Right lobe of liver (tissue), 6 donors: ENCODE data around the gene DDX25. TPM values are rescaled to one million over a fixed set of nuclear protein-coding genes. Genes with fewer than 3 reads are reported as not detected.

Experiments used
- ATAC-seq, 4 donors: fragments of 200-7000 bp; cut with Tn5 transposase; one replicate each; pipeline ENCODE4 v1.9.1; 2020; ENCODE audit warnings: mild to moderate bottlenecking in 4 of 4, moderate library complexity in 4 of 4
- DNase-seq, 3 donors: peaks; one replicate each; pipeline ENCODE4 v3.0.0-alpha.2; 2020
- H3K27ac ChIP-seq, 3 donors: fragments of 200-600 bp; one replicate each; pipeline ENCODE4 v1.8.0; 2022
- H3K27me3 ChIP-seq, 2 donors: fragments of 200-600 bp; one replicate each; pipeline ENCODE4 v1.8.0; 2022
- H3K36me3 ChIP-seq, 4 donors: fragments of 200-600 bp; sonication (generic) in 1 of 4; one replicate each; pipeline versions ENCODE4 v1.5.1 to v1.8.0; 2017 to 2022; ENCODE audit warnings: control low read depth in 1 of 4
- H3K4me1 ChIP-seq, 4 donors: fragments of 200-600 bp; sonication (generic) in 1 of 4; one replicate each; pipeline versions ENCODE4 v1.5.1 to v1.8.0; 2017 to 2022; ENCODE audit warnings: control low read depth in 1 of 4
- H3K4me3 ChIP-seq, 3 donors: fragments of 200-600 bp; one replicate each; pipeline ENCODE4 v1.8.0; 2022
- H3K9me3 ChIP-seq, 4 donors: fragments of 200-600 bp; sonication (generic) in 1 of 4; one replicate each; pipeline versions ENCODE4 v1.5.1 to v1.8.0; 2017 to 2022; ENCODE audit warnings: control low read depth in 1 of 4
- POLR2A ChIP-seq: fragments of 450-650 bp; IDR thresholded peaks from one replicate; pipeline ENCODE4 v1.6.1; 2017; ENCODE audit warnings: antibody characterized with exemption, mild to moderate bottlenecking
- WGBS: methylation state at CpG from one replicate; pipeline ENCODE4 v1.1.6; 2018; ENCODE audit warnings: low coverage, low lambda C conversion rate; ENCODE audit not compliant: insufficient coverage; ENCODE audit errors: missing lambda C conversion rate; 5-methylcytosine and 5-hydroxymethylcytosine counted together
- intact Hi-C, 2 donors: fragments of 100-400 bp; cut with DNase I; formaldehyde crosslinking; loops; one replicate each; pipeline versions ENCODE4 v1.11.2 to v1.14.1; 2022
- total RNA-seq, 6 experiments: library from RNA; depleted of rRNA in 2 of 6; stranded (reverse); fragments of >200 nt in 2 of 6; fragmentation: NEBNext Ultra II Directional in 3 of 6; extraction: Animal tissue kit (Norgen Biotek cat#: 25700) in 3 of 6; gene quantifications; one replicate each; pipeline versions ENCODE4 v1.1.0 to v1.2.4, GENCODE V29; 2016 to 2023
- TF ChIP-seq, protein P1 (sequence below), 4 donors: fragments of 200-600 bp in 3 of 4; fragments of 450-650 bp in 1 of 4; IDR thresholded peaks; one replicate each; pipeline versions ENCODE4 v1.5.1 to v1.8.0; 2016 to 2022; ENCODE audit warnings: antibody characterized with exemption in 4 of 4, mild to moderate bottlenecking in 2 of 4
- donor health status: DM: no; HTN: yes; CAD: no.
- donor health status: DM: no; HTN: no; CAD: no.
- donor health status: DM: no; HTN: no; CAD: no.
- donor health status: DM: no; HTN: yes; CAD: no.
- donor health status: DM: no; HTN: yes; CAD: no.

DDX25 gene
- total RNA-seq, 6 experiments from 2014 or later = 0.17 to 0.28 (median 0.21) TPM; not detected in 2

DNA sequence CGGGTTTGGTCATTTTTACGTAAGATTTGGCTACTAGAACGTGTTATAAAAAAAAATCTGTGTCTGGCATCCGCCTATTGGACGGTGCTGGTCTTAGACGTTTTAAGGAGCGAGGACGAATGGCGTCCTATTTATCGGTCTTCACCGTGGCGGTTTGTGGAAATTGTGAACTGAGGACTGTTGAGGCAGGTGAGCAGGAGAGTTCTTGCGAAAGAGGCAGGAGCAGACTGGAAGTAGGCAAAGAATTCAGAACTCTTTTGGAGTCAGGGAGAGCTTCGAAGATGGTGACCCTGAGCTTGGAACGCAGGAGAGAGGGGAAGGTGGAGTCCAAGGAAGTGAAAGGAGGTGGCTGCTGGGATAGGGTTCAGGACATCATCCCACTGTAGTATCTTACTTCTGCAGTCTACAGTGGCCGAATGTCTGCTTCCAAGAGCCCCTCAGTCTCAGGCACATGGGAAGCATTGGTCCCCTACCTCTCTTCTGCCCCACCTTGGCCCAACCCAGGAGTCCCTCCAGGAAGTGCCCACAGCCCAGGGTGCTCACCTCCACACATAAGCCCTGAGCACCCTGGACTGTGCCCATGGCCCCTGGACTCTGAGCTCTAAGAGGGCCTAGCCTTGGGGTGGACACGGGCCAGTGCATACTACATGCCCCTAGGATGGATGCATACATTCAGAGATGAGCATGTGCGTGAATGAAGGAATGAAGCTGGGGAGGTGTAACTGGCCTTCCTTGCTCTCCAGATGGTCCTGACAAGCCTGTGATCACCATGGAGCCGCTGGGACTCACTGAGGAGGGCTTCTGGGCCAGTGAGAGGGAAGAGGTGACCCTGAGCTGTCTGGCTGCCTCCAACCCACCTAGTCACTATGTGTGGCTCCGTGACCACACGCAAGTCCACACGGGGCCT lies 45.2 kb downstream of the DDX25 start:
- TF ChIP-seq, protein P1, sequence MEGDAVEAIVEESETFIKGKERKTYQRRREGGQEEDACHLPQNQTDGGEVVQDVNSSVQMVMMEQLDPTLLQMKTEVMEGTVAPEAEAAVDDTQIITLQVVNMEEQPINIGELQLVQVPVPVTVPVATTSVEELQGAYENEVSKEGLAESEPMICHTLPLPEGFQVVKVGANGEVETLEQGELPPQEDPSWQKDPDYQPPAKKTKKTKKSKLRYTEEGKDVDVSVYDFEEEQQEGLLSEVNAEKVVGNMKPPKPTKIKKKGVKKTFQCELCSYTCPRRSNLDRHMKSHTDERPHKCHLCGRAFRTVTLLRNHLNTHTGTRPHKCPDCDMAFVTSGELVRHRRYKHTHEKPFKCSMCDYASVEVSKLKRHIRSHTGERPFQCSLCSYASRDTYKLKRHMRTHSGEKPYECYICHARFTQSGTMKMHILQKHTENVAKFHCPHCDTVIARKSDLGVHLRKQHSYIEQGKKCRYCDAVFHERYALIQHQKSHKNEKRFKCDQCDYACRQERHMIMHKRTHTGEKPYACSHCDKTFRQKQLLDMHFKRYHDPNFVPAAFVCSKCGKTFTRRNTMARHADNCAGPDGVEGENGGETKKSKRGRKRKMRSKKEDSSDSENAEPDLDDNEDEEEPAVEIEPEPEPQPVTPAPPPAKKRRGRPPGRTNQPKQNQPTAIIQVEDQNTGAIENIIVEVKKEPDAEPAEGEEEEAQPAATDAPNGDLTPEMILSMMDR (IDR thresholded peaks at IDR 0.05) = no peak
- no peak for TF ChIP-seq POLR2A
- Histone ChIP-seq H3K9me3 (no peaks in the 10 kb centered on the region), H3K4me1 (no peaks in the 10 kb centered on the region), H3K27me3 (no peaks in the 10 kb centered on the region), H3K36me3 (no peaks in the 10 kb centered on the region), H3K4me3 (no peak overlapping the region), H3K27ac (no peak overlapping the region)
- ATAC-seq (no peak), DNase-seq (no peak)
- intact Hi-C loops = loop anchor here in 1 of 2 donors (10.0 kb wide), 1 partner anchor 85 kb away; no protein-coding TSS in a partner anchor
- WGBS = 87% methylated on average over 14 of the region's 22 CpGs

GRCh38 chr11:125950178-125950490 lies 45.8 kb downstream of the DDX25 start:
- H3K4me3 ChIP-seq = no peak overlapping the region
- no peak overlapping the region for H3K27ac ChIP-seq
- H3K36me3 ChIP-seq = no peaks in the 10 kb centered on the region
- DNase-seq (no peak), ATAC-seq (no peak)
- no peaks in the 10 kb centered on the region for H3K9me3 ChIP-seq
- TF ChIP-seq, protein P1 (IDR thresholded peaks at IDR 0.05) = no peak
- no peak for TF ChIP-seq POLR2A
- no peaks in the 10 kb centered on the region for H3K4me1 ChIP-seq
- intact Hi-C loops = no loop called here
- H3K27me3 ChIP-seq = no peaks in the 10 kb centered on the region
- WGBS = 80% methylated on average over 4 of the region's 11 CpGs

DNA sequence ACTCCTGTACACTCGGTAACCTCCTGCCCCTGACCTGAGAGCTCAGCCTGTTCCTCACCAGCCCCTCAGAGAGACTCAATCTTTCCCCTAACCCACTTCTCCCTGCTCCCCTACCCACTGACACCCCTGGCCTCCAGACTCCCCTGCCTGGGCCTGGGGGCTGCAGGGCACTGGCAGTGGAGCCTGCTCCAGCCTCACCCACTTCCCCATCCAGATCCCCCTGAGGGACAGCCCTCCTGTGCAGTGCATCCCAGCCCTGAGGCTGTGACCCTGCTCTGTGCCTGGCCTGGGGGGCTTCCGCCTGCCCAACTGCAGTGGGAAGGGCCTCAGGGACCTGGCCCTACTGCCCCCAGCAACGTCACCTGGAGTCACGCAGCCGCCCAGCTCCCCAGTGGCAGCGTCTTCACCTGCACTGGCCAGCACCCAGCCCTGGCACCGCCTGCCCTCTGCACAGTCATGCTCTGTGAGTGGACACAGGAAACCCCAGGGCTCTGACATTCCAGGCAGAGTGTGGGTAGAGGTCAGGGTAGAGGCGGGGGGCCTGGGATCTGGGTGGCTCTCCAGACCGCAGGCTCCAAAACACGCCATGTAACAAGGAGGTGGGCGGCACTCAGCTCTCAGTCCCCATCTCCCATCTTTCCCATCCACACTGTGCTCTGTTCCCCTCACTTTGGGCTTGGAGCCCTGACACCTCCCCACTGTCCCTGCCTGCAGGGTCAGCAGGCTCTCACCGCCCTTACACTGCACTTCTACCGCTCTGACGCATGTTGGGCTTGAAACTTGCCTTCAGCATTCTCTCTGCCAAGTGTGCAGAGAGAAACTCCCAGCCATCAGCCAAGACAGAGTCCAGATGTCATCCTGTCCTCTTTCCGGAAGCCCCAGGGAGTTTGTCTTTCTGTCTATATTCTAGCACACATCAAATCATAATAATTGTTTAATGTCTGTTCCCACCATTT lies 46.7 kb downstream of the DDX25 start:
- DNase-seq (no peak), ATAC-seq (peak; percentile 25 to 55 (median 32))
- H3K4me1 ChIP-seq = no peaks in the 10 kb centered on the region
- intact Hi-C loops = no loop called here
- no peak overlapping the region for H3K4me3 ChIP-seq
- H3K27ac ChIP-seq = no peak overlapping the region
- WGBS = 63% methylated on average over 8 of the region's 15 CpGs
- TF ChIP-seq, protein P1 (IDR thresholded peaks at IDR 0.05) = no peak
- TF ChIP-seq POLR2A = no peak
- no peaks in the 10 kb centered on the region for H3K36me3 ChIP-seq
- no peaks in the 10 kb centered on the region for H3K9me3 ChIP-seq
- no peaks in the 10 kb centered on the region for H3K27me3 ChIP-seq

- intact Hi-C loops = no loop called here
- TF ChIP-seq, protein P1 (IDR thresholded peaks at IDR 0.05) = no peak
- DNase-seq = no peak
- H3K9me3 ChIP-seq = no peaks in the 10 kb centered on the region
- no peak overlapping the region for H3K27ac ChIP-seq
- WGBS = 52% methylated on average over 2 of the region's 11 CpGs
- no peak for ATAC-seq
- no peaks in the 10 kb centered on the region for H3K27me3 ChIP-seq
- no peak overlapping the region for H3K4me3 ChIP-seq
- H3K4me1 ChIP-seq = no peaks in the 10 kb centered on the region
- H3K36me3 ChIP-seq = no peaks in the 10 kb centered on the region
Observed at GRCh38 chr11:125951731-125952130, 47.4 kb downstream of the DDX25 start.
